HG02798 (cell line): ENCODE data around the gene GRHL1.
"Not testable (repeated sequence)": the region's sequence is repeated elsewhere in the genome, so short reads cannot be mapped to it uniquely, and the experiment has no call there.

Source experiments
- ATAC-seq: cut with Tn5 transposase; IDR thresholded peaks from one replicate; pipeline ENCODE4 v1.9.1; 2021; ENCODE audit warnings: mild to moderate bottlenecking; ENCODE audit not compliant: unreplicated experiment, poor library complexity

GRHL1 gene

DNA sequence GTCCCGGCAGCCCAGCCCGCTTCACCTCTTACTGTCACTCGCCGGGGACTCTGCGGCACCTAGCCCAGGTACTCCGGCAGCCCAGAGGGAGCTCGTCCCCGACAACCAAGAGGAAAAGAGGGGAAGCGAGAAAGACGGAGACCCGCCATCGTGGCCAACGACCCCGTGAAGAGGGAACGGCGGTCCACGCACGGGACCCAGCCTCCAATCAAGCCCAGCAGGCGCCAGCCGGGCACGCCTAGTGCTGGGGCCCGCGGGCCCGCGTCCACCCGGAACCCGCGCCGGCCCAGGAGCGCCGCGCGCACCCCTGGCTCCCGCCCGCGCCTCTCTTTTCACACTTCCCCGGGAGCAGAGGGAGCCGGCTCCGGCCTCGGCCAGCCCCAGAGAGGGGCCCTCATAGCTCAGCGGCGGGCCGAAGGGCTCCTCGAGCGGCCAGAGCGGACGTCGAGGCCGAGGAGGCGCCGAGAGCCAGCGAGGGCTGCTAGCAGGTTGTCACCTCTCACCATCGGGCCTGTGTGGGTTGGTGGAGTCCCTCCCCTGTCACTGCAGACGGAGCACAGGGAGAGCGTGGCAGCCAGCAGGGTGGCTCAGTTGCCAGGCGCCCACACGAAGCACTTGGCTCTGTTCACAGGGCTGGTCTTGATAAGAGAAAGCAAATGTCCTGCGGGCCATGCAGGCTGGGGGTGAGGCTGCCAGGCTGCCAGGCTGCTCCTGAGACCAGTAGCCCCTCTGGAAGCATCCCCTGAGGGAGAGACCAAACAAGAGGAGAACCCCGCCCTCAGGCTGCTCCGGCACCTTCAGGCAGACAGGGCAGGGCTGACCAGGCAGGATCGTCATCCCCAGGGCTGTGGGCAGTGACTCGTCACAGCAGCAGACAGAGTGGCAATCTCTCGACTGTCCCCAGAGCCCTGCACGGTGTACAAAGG lies 55.0 kb downstream of the GRHL1 start:
- no peak for ATAC-seq

DNA sequence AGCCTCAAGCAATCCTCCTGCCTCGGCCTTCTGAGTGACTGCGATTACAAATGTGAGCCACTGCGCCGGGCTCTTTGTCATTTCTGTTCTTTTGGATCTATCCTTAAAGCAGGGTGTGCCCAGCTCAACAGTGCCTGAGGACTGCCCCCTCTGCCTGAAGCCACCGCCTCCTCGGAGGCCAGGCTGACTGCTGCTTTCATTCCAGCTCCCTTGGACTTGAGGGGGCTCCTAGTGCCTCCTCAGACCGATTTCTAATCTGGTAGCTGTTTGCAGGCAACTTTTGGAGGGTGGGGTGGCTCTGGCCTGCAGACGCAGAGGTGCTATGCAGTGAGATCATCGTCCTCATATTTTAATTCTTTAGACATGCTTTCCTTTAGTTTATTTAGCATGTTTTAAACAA lies 55.9 kb downstream of the GRHL1 start:
- ATAC-seq: no peak

GRCh38 chr2:10007921-10008808 lies 56.7 kb downstream of the GRHL1 start:
- ATAC-seq: no peak

DNA sequence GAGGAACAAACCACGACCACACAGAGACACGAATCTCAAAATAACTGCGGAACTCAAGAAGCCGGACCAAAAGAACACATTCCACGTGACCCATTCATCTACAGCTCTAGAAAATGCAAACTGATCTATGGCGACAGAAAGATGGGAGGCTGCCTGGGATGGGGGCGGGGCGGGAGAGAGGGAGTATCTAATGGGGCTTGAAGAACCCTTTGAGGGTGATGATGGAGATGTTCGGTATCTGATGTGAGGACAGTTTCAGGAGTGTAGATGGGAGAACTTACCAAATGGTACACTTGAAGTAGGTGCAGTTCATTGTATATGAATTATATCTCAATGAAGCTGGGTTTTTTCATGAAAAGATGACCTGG lies 57.3 kb downstream of the GRHL1 start:
- no peak for ATAC-seq

DNA sequence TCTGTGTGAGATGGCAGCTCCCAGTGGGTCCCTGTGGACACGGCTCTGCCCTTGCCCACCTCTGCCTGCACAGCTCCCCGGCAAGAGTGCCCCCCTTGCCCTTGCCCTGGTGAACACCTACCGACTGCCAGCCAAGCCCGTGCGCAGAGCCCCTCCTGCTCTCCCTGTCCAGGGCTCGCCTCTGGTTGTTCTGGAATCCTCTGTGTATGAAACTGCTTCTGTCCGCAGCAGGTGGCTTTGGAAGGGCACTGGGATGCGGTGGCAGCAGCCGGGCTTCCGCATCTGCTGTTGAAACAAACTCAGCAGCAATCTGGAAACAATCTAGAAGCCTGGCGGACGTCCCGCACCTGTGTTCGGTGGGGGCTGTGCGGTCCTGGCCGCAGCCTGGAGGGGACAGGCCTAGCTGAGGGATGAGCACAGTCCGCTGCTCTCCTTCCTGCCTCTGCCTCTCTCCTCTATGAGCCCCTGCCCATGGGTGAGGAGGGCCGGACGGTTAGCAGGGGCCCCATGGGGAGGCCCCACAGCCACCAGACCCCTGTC lies 57.8 kb downstream of the GRHL1 start:
- no peak for ATAC-seq

GRCh38 chr2:10009811-10010781 lies 58.6 kb downstream of the GRHL1 start:
- ATAC-seq: no peak

- not testable (repeated sequence) for ATAC-seq
Observed at GRCh38 chr2:10010861-10011605, 59.5 kb downstream of the GRHL1 start.

DNA sequence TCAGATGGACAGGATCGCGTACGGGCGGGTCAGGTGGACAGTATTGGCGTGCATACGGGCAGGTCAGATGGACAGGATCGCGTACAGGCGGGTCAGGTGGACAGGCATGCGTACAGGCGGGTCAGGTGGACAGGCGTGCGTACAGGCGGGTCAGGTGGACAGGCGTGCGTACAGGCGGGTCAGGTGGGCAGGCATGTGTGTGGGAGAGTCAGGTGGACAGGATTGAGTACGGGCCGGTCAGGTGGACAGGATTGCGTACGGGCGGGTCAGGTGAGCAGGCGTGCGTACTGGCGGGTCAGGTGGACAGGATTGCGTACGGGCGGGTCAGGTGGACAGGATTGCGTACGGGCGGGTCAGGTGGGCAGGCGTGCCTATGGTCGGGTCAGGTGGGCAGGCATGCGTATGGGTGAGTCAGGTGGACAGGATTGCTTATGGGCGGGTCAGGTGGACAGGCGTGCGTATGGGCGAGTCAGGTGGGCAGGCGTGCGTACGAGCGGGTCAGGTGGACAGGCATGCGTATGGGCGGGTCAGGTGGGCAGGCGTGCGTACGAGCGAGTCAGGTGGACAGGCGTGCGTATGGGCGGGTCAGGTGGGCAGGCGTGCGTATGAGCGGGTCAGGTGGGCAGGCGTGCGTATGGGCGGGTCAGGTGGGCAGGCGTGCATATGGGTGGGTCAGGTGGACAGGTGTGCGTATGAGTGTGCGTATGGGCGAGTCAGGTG lies 60.3 kb downstream of the GRHL1 start:
- not testable (repeated sequence) for ATAC-seq

DNA sequence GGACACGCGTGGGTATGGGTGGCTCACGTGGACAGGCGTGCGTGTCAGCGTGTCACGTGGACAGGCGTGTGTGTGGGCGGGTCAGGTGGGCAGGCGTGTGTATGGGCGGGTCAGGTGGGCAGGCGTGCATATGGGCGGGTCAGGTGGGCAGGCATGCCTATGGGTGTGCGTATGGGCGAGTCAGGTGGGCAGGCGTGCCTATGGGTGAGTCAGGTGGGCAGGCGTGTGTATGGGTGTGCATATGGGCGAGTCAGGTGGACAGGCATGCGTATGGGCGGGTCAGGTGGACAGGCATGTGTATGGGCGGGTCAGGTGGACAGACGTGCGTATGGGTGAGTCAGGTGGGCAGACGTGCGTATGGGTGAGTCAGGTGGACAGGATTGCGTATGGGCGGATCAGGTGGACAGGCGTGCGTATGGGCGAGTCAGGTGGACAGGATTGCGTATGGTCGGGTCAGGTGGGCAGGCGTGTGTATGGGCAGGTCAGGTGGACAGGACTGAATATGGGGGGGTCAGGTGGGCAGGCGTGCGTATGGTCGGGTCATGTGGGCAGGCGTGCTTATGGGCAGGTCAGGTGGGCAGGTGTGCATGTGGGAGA lies 61.0 kb downstream of the GRHL1 start:
- ATAC-seq: not testable (repeated sequence)

DNA sequence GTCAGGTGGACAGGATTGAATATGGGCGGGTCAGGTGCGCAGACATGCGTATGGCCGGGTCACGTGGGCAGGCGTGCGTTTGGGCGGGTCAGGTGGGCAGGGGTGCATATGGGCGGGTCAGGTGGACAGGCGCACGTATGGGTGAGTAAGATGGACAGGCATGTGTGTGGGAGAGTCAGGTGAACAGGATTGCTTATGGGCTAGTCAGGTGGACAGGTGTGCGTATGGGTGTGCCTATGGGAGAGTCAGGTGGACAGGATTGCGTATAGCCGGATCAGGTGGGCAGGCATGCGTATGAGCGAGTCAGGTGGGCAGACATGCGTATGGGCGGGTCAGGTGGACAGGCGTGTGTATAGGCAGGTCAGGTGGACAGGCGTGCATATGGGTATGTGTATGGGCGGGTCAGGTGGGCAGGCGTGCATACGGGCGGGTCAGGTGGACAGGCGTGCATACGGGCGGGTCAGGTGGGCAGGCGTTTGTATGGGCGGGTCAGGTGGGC lies 61.5 kb downstream of the GRHL1 start:
- no peak for ATAC-seq

- not testable (repeated sequence) for ATAC-seq
Observed at GRCh38 chr2:10013651-10014417, 62.3 kb downstream of the GRHL1 start.

DNA sequence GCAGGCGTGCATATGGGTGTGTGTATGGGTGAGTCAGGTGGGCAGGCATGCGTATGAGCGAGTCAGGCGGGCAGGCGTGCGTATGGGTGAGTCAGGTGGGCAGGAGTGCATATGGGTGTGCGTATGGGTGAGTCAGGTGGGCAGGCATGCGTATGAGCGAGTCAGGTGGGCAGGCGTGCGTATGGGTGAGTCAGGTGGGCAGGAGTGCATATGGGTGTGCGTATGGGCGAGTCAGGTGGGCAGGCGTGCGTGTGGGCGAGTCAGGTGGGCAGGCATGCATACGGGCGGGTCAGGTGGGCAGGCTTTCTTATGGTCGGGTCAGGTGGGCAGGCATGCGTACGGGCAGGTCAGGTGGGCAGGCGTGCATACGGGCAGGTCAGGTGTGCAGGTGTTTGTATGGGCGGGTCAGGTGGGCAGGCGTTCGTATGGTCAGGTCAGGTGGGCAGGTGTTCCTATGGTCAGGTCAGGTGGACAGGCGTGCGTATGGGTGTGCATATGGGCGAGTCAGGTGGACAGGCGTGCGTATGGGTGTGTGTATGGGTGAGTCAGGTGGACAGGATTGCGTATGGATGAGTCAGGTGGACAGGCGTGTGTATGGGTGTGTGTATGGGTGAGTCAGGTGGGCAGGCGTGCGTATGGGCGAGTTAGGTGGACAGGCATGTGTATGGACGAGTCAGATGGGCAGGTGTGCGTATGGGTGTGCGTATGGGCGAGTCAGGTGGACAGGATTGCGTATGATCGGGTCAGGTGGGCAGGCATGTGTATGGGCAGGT lies 63.1 kb downstream of the GRHL1 start:
- ATAC-seq: no peak

- ATAC-seq: not testable (repeated sequence)
Observed at GRCh38 chr2:10015376-10015989, 64.0 kb downstream of the GRHL1 start.

DNA sequence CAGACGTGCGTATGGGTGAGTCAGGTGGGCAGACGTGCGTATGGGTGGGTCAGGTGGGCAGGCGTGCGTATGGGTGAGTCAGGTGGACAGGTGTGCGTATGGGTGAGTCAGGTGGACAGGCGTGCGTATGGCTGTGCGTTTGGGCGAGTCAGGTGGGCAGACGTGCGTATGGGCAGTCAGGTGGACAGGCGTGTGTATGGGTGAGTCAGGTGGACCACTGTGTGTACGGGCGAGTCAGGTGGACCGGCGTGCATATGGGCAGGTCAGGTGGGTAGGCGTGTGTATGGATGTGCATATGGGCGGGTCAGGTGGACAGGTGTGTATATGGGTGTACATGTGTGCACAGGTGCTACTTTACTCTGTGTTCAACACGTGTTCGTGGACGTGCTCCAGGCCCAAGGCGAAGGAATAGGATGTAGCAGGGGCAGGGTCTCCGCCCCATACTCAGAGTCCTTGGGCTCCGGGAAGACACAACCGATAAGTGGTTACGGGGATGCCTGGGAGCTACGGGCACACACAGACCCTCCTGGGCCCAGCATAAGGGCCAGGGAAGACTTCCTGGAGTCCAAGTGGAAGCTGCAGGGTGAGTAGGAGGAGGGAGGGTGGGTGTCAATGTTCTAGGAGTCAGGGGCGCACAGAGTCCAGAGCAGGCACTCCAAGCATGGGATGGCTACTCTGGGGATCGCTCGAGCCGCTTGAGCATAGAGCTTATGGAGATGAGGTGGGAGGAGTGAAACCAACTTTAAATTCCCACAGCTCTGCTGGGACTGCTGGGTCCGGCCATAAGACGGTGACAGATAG lies 64.7 kb downstream of the GRHL1 start:
- ATAC-seq: no peak

DNA sequence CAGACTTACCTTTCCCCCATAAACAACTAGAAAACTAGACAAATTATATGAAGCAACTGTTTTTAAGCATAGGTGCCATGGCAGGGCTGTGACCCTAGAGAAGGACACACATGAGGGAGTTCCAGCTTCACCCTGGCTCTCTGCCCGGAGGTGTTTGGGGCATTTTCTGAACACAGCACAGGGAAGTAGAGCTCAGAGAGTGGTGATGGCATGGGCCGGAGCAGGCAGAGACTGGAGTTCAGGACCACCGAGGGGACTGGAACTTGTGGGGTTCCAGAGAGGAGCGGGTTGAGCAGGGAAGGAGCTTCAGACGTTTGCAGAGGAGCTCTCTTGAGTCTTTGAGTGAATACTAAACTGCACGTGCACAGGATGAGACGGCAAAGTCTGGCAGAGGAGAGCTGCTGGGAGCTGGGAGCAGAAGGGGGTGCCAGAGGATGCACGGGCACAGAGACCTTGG lies 65.3 kb downstream of the GRHL1 start:
- no peak for ATAC-seq
